B cell (primary cell): ENCODE results near the gene THSD4. TPM values are rescaled to one million over a fixed set of nuclear protein-coding genes. Genes with fewer than 3 reads are reported as not detected.

ENCODE experiments used
- ATAC-seq: fragments of 200-7000 bp; cut with Tn5 transposase; one replicate; pipeline ENCODE4 v1.10.0; 2021; ENCODE audit warnings: low read depth, mild to moderate bottlenecking, moderate number of reproducible peaks, moderate library complexity
- CTCF ChIA-PET: fragments of 350-600 bp; sonication (Branson Sonifier 250); formaldehyde crosslinking; loops from one replicate; lab custom pipeline; 2021; ENCODE audit warnings: antibody characterized with exemption, inconsistent platforms; lab: Charles Lee
- POLR2A ChIA-PET: fragments of 350-600 bp; sonication (Branson Sonifier 250); formaldehyde crosslinking; loops from one replicate; lab custom pipeline; 2021; ENCODE audit warnings: antibody characterized with exemption; lab: Charles Lee
- DNase-seq: peaks from one replicate; pipeline ENCODE4 v3.0.0; 2013
- H2AFZ ChIP-seq: 2 replicates; pipeline ENCODE4 v1.6.1; 2012; ENCODE audit warnings: mild to moderate bottlenecking, low read depth, low read length; ENCODE audit not compliant: insufficient read depth, poor library complexity, severe bottlenecking
- H3K27ac ChIP-seq, 2 donors: 1 replicate in 1 of 2; 2 replicates in 1 of 2; pipeline ENCODE4 v1.5.1; 2012 to 2013; ENCODE audit warnings: low read length in 2 of 2, mild to moderate bottlenecking in 2 of 2, moderate library complexity in 1 of 2
- H3K27me3 ChIP-seq, 4 experiments: fragments of 200-600 bp in 1 of 4; sonication (generic) in 1 of 4; replicated peaks in 1 of 4; 1 replicate in 2 of 4; 2 replicates in 2 of 4; pipeline versions ENCODE4 v1.6.1 to v1.7.0; 2013 to 2016; ENCODE audit warnings: low read length in 3 of 4, mild to moderate bottlenecking in 2 of 4, mixed read lengths in 1 of 4, moderate library complexity in 1 of 4; ENCODE audit not compliant: insufficient read depth in 4 of 4, control insufficient read depth in 3 of 4; ENCODE audit errors: control extremely low read depth in 1 of 4
- H3K36me3 ChIP-seq, 2 experiments: replicated peaks in 1 of 2; 1 replicate in 1 of 2; 2 replicates in 1 of 2; pipeline versions ENCODE4 v1.6.1 to v1.7.1; 2013; ENCODE audit warnings: low read length in 1 of 2; ENCODE audit not compliant: insufficient read depth in 2 of 2, control insufficient read depth in 1 of 2; ENCODE audit errors: control extremely low read depth in 1 of 2, extremely low read depth in 1 of 2
- H3K4me1 ChIP-seq, 2 donors: fragments of 200-600 bp in 1 of 2; sonication (generic) in 1 of 2; 1 replicate in 1 of 2; 2 replicates in 1 of 2; pipeline versions ENCODE4 v1.5.1 to v1.6.1; 2013 to 2017; ENCODE audit warnings: low read length in 2 of 2; ENCODE audit not compliant: control insufficient read depth in 2 of 2, insufficient read depth in 2 of 2
- H3K4me2 ChIP-seq: replicated peaks from 2 replicates; pipeline ENCODE3; 2012; ENCODE audit warnings: mild to moderate bottlenecking, low read depth, low read length; ENCODE audit not compliant: poor library complexity, severe bottlenecking
- H3K4me3 ChIP-seq, 5 experiments: fragments of 200-600 bp in 1 of 5; sonication (generic) in 1 of 5; 1 replicate in 3 of 5; 2 replicates in 2 of 5; pipeline versions ENCODE4 v1.5.1 to v1.7.0; 2011 to 2016; ENCODE audit warnings: low read length in 4 of 5, mild to moderate bottlenecking in 4 of 5, low read depth in 2 of 5, control low read depth in 1 of 5, moderate library complexity in 1 of 5; ENCODE audit not compliant: insufficient read depth in 1 of 5; ENCODE audit errors: control extremely low read depth in 1 of 5, extremely low read depth in 1 of 5
- H3K79me2 ChIP-seq: fragments of 200-600 bp; sonication (generic); one replicate; pipeline ENCODE4 v1.6.0; 2016; ENCODE audit warnings: low read length; ENCODE audit not compliant: control insufficient read depth, insufficient read depth
- H3K9ac ChIP-seq: fragments of 200-600 bp; sonication (generic); 2 replicates; pipeline ENCODE4 v1.6.1; 2017; ENCODE audit warnings: mild to moderate bottlenecking, low read length, moderate library complexity
- H3K9me3 ChIP-seq, 3 donors: one replicate each; pipeline versions ENCODE4 v1.6.1 to v1.7.1; 2013; ENCODE audit warnings: low read length in 2 of 3; ENCODE audit not compliant: control insufficient read depth in 2 of 3, insufficient read depth in 1 of 3; ENCODE audit errors: control extremely low read depth in 1 of 3
- H4K20me1 ChIP-seq: 2 replicates; pipeline ENCODE4 v1.6.0; 2012; ENCODE audit warnings: mild to moderate bottlenecking, low read length; ENCODE audit not compliant: insufficient read depth, control insufficient read depth, poor library complexity, severe bottlenecking
- H3K27ac Mint-ChIP-seq: one replicate; pipeline ENCODE4 v1.8.0; 2021; ENCODE audit warnings: mixed read lengths
- H3K27me3 Mint-ChIP-seq: one replicate; pipeline ENCODE4 v1.8.0; 2021; ENCODE audit warnings: mixed read lengths
- H3K4me1 Mint-ChIP-seq: one replicate; pipeline ENCODE4 v1.8.0; 2021; ENCODE audit warnings: mixed read lengths
- H3K4me3 Mint-ChIP-seq: one replicate; pipeline ENCODE4 v1.8.0; 2021; ENCODE audit warnings: mixed read lengths
- H3K9me3 Mint-ChIP-seq: one replicate; pipeline ENCODE4 v1.8.0; 2022; ENCODE audit warnings: mixed read lengths; ENCODE audit not compliant: insufficient read depth
- EZH2 ChIP-seq: IDR thresholded peaks from 2 replicates; pipeline ENCODE4 v1.6.1; 2012; ENCODE audit warnings: borderline replicate concordance, low read depth, mild to moderate bottlenecking, moderate library complexity, low read length; ENCODE audit not compliant: insufficient read depth, poor library complexity, severe bottlenecking
- WGBS: methylation state at CpG from one replicate; pipeline ENCODE4 v1.1.5; 2013; ENCODE audit warnings: missing lambda C conversion rate; ENCODE audit not compliant: insufficient coverage; 5-methylcytosine and 5-hydroxymethylcytosine counted together
- intact Hi-C: fragments of 100-400 bp; cut with micrococcal nuclease; formaldehyde crosslinking; loops from one replicate; pipeline ENCODE4 v1.10.0; 2022
- polyA plus RNA-seq: library from polyadenylated mRNA; depleted of rRNA; stranded (reverse); fragments of >200 nt; gene quantifications from 2 replicates; pipeline ENCODE4 v1.2.3, GENCODE V29; 2012
- total RNA-seq, 2 donors: library from RNA; stranded (reverse); fragments of 120-200 nt in 1 of 2; gene quantifications; 1 replicate in 1 of 2; 2 replicates in 1 of 2; pipeline versions ENCODE4 v1.2.3 to v1.2.4, GENCODE V29; 2013 to 2022
- TF ChIP-seq, protein P1 (sequence below): fragments of 200-600 bp; IDR thresholded peaks from one replicate; pipeline ENCODE4 v1.8.0; 2022; ENCODE audit warnings: antibody characterized with exemption, mild to moderate bottlenecking

THSD4 gene
- total and polyA plus RNA-seq, 2 donors (not counting 1 experiment from before 2014, with no cell fraction given): not detected

DNA sequence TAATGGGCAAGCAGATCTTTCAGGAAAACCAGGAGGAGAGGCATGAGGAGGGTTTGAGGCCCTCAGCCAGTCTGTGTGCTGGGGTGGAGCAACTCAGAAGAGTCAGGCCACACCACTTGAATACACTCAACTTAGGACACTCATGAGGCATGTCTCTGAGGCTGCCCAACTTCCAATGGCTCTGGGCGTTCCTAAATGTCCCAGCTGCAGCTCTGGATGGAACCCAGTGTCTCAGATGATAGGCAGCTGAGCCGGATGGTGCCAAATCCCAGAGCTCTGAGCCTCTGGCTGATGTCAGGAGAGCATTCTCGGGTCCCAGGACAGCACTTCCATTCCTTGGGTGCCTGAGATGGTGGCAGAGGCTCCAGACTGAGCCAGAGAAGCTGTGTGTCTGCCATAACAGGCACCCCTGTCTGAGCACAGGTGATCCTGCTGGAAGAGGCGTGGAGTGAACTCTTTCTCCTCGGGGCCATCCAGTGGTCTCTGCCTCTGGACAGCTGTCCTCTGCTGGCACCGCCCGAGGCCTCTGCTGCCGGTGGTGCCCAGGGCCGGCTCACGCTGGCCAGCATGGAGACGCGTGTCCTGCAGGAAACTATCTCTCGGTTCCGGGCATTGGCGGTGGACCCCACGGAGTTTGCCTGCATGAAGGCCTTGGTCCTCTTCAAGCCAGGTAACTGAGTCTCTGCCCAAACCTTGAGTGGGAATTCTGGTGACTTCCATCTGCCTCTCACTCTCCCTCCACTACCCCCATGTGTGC, 697.9 kb downstream of the THSD4 start:
- CTCF ChIA-PET: no interaction called here
- H3K79me2 ChIP-seq: no peaks in the 10 kb centered on the region

More for the DNA sequence above, 697.9 kb downstream of the THSD4 start:
- ATAC-seq (no peak), DNase-seq (no peak)
- Mint-ChIP-seq H3K9me3 (no peaks in the 10 kb centered on the region), H3K27ac (no peak overlapping the region), H3K27me3 (no peaks in the 10 kb centered on the region), H3K4me3 (no peak overlapping the region), H3K4me1 (no peaks in the 10 kb centered on the region)
- no peak overlapping the region for H3K4me2 ChIP-seq
- WGBS: 93% methylated on average over 16 of the region's 16 CpGs
- peaks cover 0 to 3% (median 0%) of the 10 kb centered on the region in 3 donors for H3K9me3 ChIP-seq
- POLR2A ChIA-PET: no interaction called here
- no peak overlapping the region for H3K9ac ChIP-seq
- TF ChIP-seq, protein P1, sequence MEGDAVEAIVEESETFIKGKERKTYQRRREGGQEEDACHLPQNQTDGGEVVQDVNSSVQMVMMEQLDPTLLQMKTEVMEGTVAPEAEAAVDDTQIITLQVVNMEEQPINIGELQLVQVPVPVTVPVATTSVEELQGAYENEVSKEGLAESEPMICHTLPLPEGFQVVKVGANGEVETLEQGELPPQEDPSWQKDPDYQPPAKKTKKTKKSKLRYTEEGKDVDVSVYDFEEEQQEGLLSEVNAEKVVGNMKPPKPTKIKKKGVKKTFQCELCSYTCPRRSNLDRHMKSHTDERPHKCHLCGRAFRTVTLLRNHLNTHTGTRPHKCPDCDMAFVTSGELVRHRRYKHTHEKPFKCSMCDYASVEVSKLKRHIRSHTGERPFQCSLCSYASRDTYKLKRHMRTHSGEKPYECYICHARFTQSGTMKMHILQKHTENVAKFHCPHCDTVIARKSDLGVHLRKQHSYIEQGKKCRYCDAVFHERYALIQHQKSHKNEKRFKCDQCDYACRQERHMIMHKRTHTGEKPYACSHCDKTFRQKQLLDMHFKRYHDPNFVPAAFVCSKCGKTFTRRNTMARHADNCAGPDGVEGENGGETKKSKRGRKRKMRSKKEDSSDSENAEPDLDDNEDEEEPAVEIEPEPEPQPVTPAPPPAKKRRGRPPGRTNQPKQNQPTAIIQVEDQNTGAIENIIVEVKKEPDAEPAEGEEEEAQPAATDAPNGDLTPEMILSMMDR: no peak
- TF ChIP-seq EZH2: no peak
- intact Hi-C loops: no loop called here
- no peak overlapping the region for H3K4me3 ChIP-seq
- H2AFZ ChIP-seq: no peak overlapping the region
- no peaks in the 10 kb centered on the region for H3K4me1 ChIP-seq
- no peaks in the 10 kb centered on the region for H4K20me1 ChIP-seq
- H3K27ac ChIP-seq: no peak overlapping the region
- H3K27me3 ChIP-seq: no peaks in the 10 kb centered on the region
- H3K36me3 ChIP-seq: no peaks in the 10 kb centered on the region
